GM12878 (cell line): Measurements from ENCODE around the gene CD52. TPM values are rescaled to one million over a fixed set of nuclear protein-coding genes. Genes with fewer than 3 reads are reported as not detected.

Experiments used
- CBX3 ChIP-seq: fragments of 200-600 bp; sonication (generic); IDR thresholded peaks from 2 replicates; pipeline ENCODE4 v1.6.1; 2016; ENCODE audit warnings: low read depth, borderline replicate concordance
- CHD1 ChIP-seq: IDR thresholded peaks from 2 replicates; pipeline ENCODE4 v1.6.1; 2012; ENCODE audit warnings: low read depth, low read length, improper control_type of control experiment
- CHD4 ChIP-seq: fragments of 200-600 bp; sonication (generic); IDR thresholded peaks from 2 replicates; pipeline ENCODE4 v1.6.1; 2016; ENCODE audit warnings: mild to moderate bottlenecking
- GABPA ChIP-seq: IDR thresholded peaks from 2 replicates; pipeline ENCODE4 v1.6.1; 2014; ENCODE audit warnings: antibody characterized with exemption, low read depth, mild to moderate bottlenecking, inconsistent platforms
- JUND ChIP-seq: IDR thresholded peaks from 2 replicates; pipeline ENCODE4 v1.6.1; 2012; ENCODE audit warnings: low read depth, mild to moderate bottlenecking, low read length, improper control_type of control experiment, moderate library complexity
- KAT2A ChIP-seq: conservative IDR thresholded peaks from 2 replicates; pipeline ENCODE4 v1.6.1; 2011; ENCODE audit warnings: low read depth, low read length; ENCODE audit not compliant: control insufficient read depth
- KDM1A ChIP-seq: fragments of 200-600 bp; sonication (generic); IDR thresholded peaks from 2 replicates; pipeline ENCODE4 v1.6.1; 2016; ENCODE audit warnings: borderline replicate concordance
- MTA2 ChIP-seq: fragments of 450-650 bp; IDR thresholded peaks from 2 replicates; pipeline ENCODE4 v1.6.1; 2016; ENCODE audit warnings: low read depth, mild to moderate bottlenecking, moderate library complexity
- MYC ChIP-seq: IDR thresholded peaks from 2 replicates; pipeline ENCODE4 v1.6.1; 2011; ENCODE audit warnings: mild to moderate bottlenecking, low read length, moderate library complexity, inconsistent platforms; ENCODE audit not compliant: insufficient read depth, insufficient replicate concordance, insufficient read length, severe bottlenecking
- NFIC ChIP-seq: IDR thresholded peaks from 2 replicates; pipeline ENCODE4 v1.6.1; 2012; ENCODE audit warnings: low read depth, mild to moderate bottlenecking, inconsistent platforms, low read length, moderate library complexity
- NFXL1 ChIP-seq: fragments of 450-650 bp; IDR thresholded peaks from 2 replicates; pipeline ENCODE4 v1.6.1; 2017; ENCODE audit warnings: antibody characterized with exemption, mild to moderate bottlenecking, borderline replicate concordance
- NR2C2 ChIP-seq: IDR thresholded peaks from 2 replicates; pipeline ENCODE4 v1.6.1; 2011; ENCODE audit warnings: borderline replicate concordance, low read depth; ENCODE audit not compliant: control insufficient read depth, insufficient read length
- NRF1 ChIP-seq: conservative IDR thresholded peaks from 2 replicates; pipeline ENCODE4 v1.6.1; 2011; ENCODE audit warnings: mild to moderate bottlenecking, low read depth, low read length, improper control_type of control experiment
- PAX8 ChIP-seq: fragments of 450-650 bp; IDR thresholded peaks from 2 replicates; pipeline ENCODE4 v1.6.1; 2017; ENCODE audit warnings: mild to moderate bottlenecking, moderate library complexity
- POLR2A ChIP-seq: IDR thresholded peaks from 2 replicates; pipeline ENCODE4 v1.6.1; 2011; ENCODE audit warnings: low read depth, mild to moderate bottlenecking, low read length
- RFX5 ChIP-seq: IDR thresholded peaks from 2 replicates; pipeline ENCODE4 v1.6.1; 2011; ENCODE audit warnings: low read depth, low read length, improper control_type of control experiment
- SIN3A ChIP-seq: IDR thresholded peaks from 2 replicates; pipeline ENCODE4 v1.6.1; 2012; ENCODE audit warnings: low read depth, low read length, improper control_type of control experiment
- SP1 ChIP-seq: IDR thresholded peaks from one replicate; pipeline ENCODE4 v1.6.1; 2011; ENCODE audit warnings: low read depth, low read length
- WRNIP1 ChIP-seq: IDR thresholded peaks from 2 replicates; pipeline ENCODE4 v1.6.1; 2011; ENCODE audit warnings: low read depth, low read length, improper control_type of control experiment, borderline replicate concordance
- ZBTB33 ChIP-seq: fragments of 450-650 bp; IDR thresholded peaks from 2 replicates; pipeline ENCODE4 v1.6.1; 2017; ENCODE audit warnings: mild to moderate bottlenecking
- ZBTB40 ChIP-seq: fragments of 450-650 bp; IDR thresholded peaks from 2 replicates; pipeline ENCODE4 v1.6.1; 2016; ENCODE audit warnings: mild to moderate bottlenecking, moderate library complexity, borderline replicate concordance
- polyA plus RNA-seq, 11 experiments: library from polyadenylated mRNA; depleted of rRNA in 4 of 11; unstranded in 6 of 11; stranded (reverse) in 5 of 11; fragments of >200 nt; fragmentation: Nextera tagmentation in 4 of 11; fragmentation: Illumina TruSeq in 1 of 11; extraction: Ambion mirVana in 4 of 11; extraction: Trizol in 1 of 11; gene quantifications; 1 replicate in 1 of 11; 2 replicates in 10 of 11; pipeline versions ENCODE4 v1.2.1 to v1.2.3, GENCODE V29; 2011 to 2016; ENCODE audit warnings: inconsistent platforms in 2 of 11, missing spikeins in 2 of 11, low read depth in 1 of 11
- total RNA-seq, 4 experiments: library from RNA; depleted of rRNA in 3 of 4; stranded (reverse); fragments of >200 nt in 3 of 4; fragmentation: Illumina TruSeq in 1 of 4; extraction: Trizol in 1 of 4; gene quantifications; 2 replicates each; pipeline versions ENCODE4 v1.2.1 to v1.2.3, GENCODE V29; 2013 to 2021

CD52 gene
- total and polyA plus RNA-seq, 10 of the 15 experiments (the other 5 are each of a cell fraction or from before 2014, with no cell fraction given): 237 to 2,736 (median 532) TPM

GRCh38 chr1:26306290-26307229 lies 11.2 kb upstream of the CD52 start, which contains the start of gene UBXN11 (continued):
- TF ChIP-seq ZBTB40: no peak; the same call in 1 of the 2 replicates
- TF ChIP-seq KAT2A: no peak
- TF ChIP-seq NR2C2: no peak
- no peak for TF ChIP-seq WRNIP1
- TF ChIP-seq KDM1A: no peak
- TF ChIP-seq SP1: peak; percentile 87
- no peak for TF ChIP-seq JUND
- TF ChIP-seq PAX8: no peak
- TF ChIP-seq GABPA: no peak
- TF ChIP-seq CHD4: no peak
- no peak for TF ChIP-seq MYC
- TF ChIP-seq CHD1: no peak
- TF ChIP-seq CBX3: no peak
- TF ChIP-seq ZBTB33: no peak
- no peak for TF ChIP-seq NRF1
- TF ChIP-seq NFXL1: no peak
- peak; percentile 66 for TF ChIP-seq POLR2A
- TF ChIP-seq SIN3A: peak; percentile 98
- no peak for TF ChIP-seq MTA2
- no peak for TF ChIP-seq NFIC
- TF ChIP-seq RFX5: peak; percentile 84
